AG04449 (cell line): ENCODE results near the gene CFAP46.

Source experiments
- CTCF ChIA-PET: fragments of 350-600 bp; formaldehyde crosslinking; extraction: SDS; loops from one replicate; lab custom pipeline; 2021; ENCODE audit warnings: antibody characterized with exemption; lab: Yijun Ruan, JAX
- POLR2A ChIA-PET: fragments of 400-600, 350-600 bp; formaldehyde crosslinking; extraction: SDS; loops from one replicate; lab custom pipeline; 2020; ENCODE audit warnings: antibody characterized with exemption, inconsistent platforms; lab: Yijun Ruan, JAX
- DNase-seq: peaks from one replicate; pipeline ENCODE4 v3.0.0-alpha.2; 2010; ENCODE audit warnings: low read depth, low spot score
- H3K4me3 ChIP-seq: 2 replicates; pipeline ENCODE4 v1.5.1; 2011; ENCODE audit warnings: low read depth, mild to moderate bottlenecking, control low read depth, low read length
- CTCF ChIP-seq: IDR thresholded peaks from one replicate; pipeline ENCODE4 v1.5.1; 2011; ENCODE audit warnings: mild to moderate bottlenecking, moderate library complexity, low read length, control low read depth, inconsistent platforms; ENCODE audit not compliant: insufficient read depth; ENCODE audit errors: missing control alignments

The CFAP46 gene

GRCh38 chr10:132806561-132807003, 135.8 kb downstream of the CFAP46 start:
- DNase-seq, result no peak
- TF ChIP-seq CTCF, result no peak
- ChIA-PET CTCF (no interaction called here), POLR2A (no interaction called here)
- no peak overlapping the region for H3K4me3 ChIP-seq

GRCh38 chr10:132806110-132806509, 136.3 kb downstream of the CFAP46 start:
- ChIA-PET POLR2A (no interaction called here), CTCF (interaction anchor here (1.0 to 1.3 kb wide), 2 partner anchors 150 to 152 kb away, joined by 3 to 4 read pairs; no protein-coding TSS in a partner anchor)
- TF ChIP-seq CTCF, result no peak
- DNase-seq, result no peak
- no peak overlapping the region for H3K4me3 ChIP-seq

GRCh38 chr10:132805599-132805998, 136.8 kb downstream of the CFAP46 start:
- CTCF ChIA-PET, result interaction anchor here (1.0 to 1.3 kb wide), 2 partner anchors 150 to 151 kb away, joined by 3 to 4 read pairs; no protein-coding TSS in a partner anchor
- no peak overlapping the region for H3K4me3 ChIP-seq
- POLR2A ChIA-PET, result no interaction called here
- TF ChIP-seq CTCF, result no peak
- no peak for DNase-seq

GRCh38 chr10:132804785-132805426, 137.5 kb downstream of the CFAP46 start:
- no peak overlapping the region for H3K4me3 ChIP-seq
- CTCF ChIA-PET, result interaction anchor here (1.3 kb wide), 1 partner anchor 149 kb away, joined by 3 read pairs; no protein-coding TSS in a partner anchor
- no peak for TF ChIP-seq CTCF
- POLR2A ChIA-PET, result no interaction called here
- no peak for DNase-seq

GRCh38 chr10:132804287-132804686, 138.1 kb downstream of the CFAP46 start:
- no peak for DNase-seq
- no peak overlapping the region for H3K4me3 ChIP-seq
- CTCF ChIA-PET, result no interaction called here
- POLR2A ChIA-PET, result no interaction called here
- TF ChIP-seq CTCF, result no peak

GRCh38 chr10:132803416-132804210, 138.8 kb downstream of the CFAP46 start:
- DNase-seq, result no peak
- no peak overlapping the region for H3K4me3 ChIP-seq
- CTCF ChIA-PET, result interaction anchor here (1.2 kb wide), 1 partner anchor 147 kb away, joined by 4 read pairs; no protein-coding TSS in a partner anchor

More at GRCh38 chr10:132803416-132804210, 138.8 kb downstream of the CFAP46 start:
- TF ChIP-seq CTCF, result no peak
- POLR2A ChIA-PET, result no interaction called here
